GM21367 (cell line): ENCODE results near the gene FUBP3.
"Not testable (repeated sequence)": the region's sequence is repeated elsewhere in the genome, so short reads cannot be mapped to it uniquely, and the experiment has no call there.

ENCODE experiments used
- ATAC-seq: cut with Tn5 transposase; IDR thresholded peaks from one replicate; pipeline ENCODE4 v1.9.1; 2021; ENCODE audit not compliant: unreplicated experiment

FUBP3 gene

DNA sequence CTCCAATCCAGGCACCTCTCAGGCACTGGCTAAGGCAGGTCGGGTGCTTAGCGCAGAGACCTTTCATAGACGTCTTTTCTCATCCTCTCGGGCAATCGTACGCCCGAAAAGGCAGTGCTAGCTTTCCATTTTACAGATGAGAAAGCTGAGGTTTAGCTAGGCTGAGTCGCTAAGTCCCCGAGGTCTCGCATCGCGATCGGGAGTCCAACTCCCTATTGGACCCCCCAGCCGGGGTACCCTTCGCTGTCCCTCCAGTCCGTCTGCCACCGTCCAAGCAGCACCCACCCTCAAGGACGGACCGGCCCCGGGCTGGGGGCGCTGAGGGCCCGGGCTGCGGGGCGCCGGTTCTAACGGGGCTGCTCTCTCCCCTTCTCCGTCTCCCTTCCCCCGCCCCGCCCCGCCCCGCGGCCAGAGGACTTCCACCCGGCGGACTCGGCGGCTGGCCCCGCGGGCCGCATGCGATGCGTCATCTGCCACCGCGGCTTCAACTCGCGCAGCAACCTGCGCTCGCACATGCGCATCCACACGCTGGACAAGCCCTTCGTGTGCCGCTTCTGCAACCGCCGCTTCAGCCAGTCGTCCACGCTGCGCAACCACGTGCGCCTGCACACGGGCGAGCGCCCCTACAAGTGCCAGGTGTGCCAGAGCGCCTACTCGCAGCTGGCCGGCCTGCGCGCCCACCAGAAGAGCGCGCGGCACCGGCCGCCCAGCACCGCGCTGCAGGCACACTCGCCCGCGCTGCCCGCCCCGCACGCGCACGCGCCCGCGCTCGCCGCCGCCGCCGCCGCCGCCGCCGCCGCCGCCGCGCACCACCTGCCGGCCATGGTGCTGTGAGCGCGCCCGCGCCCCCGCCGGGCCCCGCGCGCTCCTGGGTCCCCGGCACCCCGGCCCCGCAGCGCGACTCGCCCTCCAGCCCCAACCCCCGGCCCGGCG lies 101.7 kb downstream of the FUBP3 start:
- no peak for ATAC-seq

DNA sequence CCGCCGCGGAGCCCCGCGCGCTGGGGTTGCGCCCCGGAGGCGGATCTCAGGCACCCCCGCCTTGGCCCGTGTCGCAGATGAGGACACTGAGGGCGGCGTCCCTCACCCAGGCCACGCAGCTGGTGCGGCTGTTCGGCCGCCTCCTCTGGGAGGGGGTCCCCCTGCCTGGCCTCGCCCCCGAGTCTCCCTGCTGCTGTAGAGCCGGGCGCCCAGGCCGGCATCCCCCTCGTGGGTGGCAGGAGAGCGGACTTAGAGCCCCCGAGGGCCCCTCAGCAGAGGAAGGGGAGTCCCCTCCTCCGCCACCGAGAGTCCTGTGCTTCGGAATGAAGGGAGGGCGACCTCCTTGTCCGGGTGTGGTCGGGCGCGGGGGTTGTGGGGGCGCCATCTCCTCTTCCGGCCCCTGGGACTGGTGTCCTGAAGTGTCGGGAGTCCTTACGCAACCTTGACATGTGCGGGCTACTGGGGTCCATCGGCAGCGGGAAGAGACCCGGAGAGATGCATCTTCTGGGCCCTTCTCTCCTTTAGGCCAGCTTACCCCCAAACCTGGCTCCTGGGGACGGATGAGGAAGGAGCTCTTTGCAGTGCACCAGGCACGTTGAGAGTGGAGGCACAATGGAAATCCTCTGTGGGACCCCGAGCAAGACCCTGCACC lies 102.5 kb downstream of the FUBP3 start:
- no peak for ATAC-seq

DNA sequence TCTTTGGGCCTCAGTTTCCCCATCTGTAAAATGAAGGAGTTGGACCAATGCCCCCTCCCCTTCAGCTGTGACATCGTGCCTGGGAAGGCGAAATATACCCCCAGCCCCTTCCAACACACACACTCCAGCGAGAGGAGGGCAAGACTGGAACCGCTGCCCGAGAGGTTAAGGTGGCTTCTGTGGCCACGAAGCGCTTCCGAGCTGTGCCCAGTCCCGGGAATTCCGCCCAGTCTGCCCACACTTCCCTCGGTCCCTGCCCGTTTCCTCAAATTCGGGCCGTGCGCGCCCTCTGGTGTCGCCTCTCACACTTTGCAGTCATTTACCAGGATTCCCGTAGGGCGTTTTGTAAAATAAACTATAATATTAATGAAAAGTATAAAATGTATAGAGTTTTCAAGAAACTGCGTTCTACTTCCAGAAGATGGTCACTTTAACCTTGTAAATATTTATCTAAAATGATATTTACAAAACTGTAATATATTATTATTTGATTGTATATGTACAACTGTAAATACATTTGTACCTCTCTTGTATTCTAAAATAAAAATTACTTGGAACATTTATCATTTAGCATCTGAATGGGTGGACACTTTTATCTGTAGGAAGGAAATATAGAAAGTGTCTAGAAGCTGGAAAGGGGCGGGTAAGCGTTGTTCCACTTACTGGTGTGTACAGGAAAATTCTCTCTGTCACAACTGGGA lies 103.2 kb downstream of the FUBP3 start:
- no peak for ATAC-seq

DNA sequence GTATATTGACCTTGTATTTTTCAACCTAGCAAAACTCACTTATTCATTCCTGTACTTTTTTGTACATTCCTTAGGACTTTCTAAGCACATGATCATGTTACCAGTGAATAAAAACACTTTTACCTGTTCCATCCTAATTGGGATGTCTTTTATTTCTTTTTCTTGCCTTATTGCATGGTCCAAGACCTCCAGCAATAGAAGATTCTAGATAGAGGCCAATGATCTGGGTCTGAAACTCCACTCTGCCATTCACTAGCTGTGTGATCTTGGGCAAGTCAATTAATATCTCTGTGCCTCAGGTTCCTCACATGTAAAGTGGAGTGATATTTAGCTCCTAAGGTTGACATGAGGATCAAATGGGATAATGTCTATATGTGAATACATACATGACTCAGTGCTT lies 105.7 kb downstream of the FUBP3 start:
- ATAC-seq: no peak

DNA sequence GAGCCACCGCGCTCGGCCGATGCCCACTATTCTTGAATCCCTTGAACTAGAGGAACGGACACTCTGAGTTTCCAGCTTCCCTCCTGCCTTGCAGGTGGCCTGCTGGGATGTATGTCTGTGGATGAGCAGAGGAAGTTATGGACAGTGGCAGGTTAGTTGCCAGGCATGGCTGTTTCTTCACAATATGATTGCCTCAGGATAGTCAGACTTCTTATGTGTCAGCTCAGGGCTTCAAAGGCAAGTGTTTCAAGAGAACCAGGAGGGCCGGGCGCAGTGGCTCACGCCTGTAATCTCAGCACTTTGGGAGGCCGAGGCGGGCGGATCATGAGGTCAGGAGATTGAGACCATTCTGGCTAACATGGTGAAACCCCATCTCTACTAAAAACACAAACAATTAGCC lies 106.6 kb downstream of the FUBP3 start:
- ATAC-seq: not testable (repeated sequence)

DNA sequence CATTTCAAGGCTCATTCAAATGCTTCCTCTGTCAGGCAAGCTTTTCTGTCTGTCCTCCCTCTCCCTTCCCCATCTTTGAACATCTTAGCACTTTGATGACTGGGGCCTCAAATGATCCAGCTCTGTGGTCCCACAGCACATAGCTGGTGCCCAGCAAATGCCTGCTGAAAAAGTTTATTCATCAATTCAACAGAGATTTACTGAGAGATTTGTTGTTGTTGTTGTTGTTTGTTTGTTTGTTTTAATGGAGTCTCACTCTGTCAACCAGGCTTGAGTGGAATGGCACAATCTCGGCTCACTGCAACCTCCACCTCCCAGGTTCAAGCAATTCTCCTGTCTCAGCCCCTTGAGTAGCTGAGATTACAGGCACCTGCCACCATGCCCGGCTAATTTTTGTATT lies 108.2 kb downstream of the FUBP3 start:
- ATAC-seq: no peak
